Measurements from ENCODE around the gene SYNPR. TPM values are rescaled to one million over a fixed set of nuclear protein-coding genes. Genes with fewer than 3 reads are reported as not detected.

SYNPR gene
- total and polyA plus RNA-seq, 8 donors, result 0.13 to 0.42 (median 0.20) TPM; not detected in 4

- no peak for DNase-seq
- Histone ChIP-seq H3K36me3 (no peaks in the 10 kb centered on the region), H3K9me3 (no peaks in the 10 kb centered on the region), H3K4me1 (no peaks in the 10 kb centered on the region), H3K27me3 (no peaks in the 10 kb centered on the region), H3K4me3 (no peak overlapping the region), H3K27ac (no peak overlapping the region)
- no peak for ATAC-seq
- TF ChIP-seq CTCF (IDR thresholded peaks at IDR 0.05), result no peak
- intact Hi-C loops (cut with DNase I), result no loop called here
These were observed 287.1 kb downstream of the SYNPR start for GRCh38 chr3:63565220-63565619.

GRCh38 chr3:63571682-63572081 is 293.6 kb downstream of the SYNPR start:
- no peaks in the 10 kb centered on the region for H3K9me3 ChIP-seq
- DNase-seq (no peak), ATAC-seq (peak; percentile 73)
- no peaks in the 10 kb centered on the region for H3K27me3 ChIP-seq
- intact Hi-C loops (cut with DNase I), result no loop called here
- H3K36me3 ChIP-seq, result no peaks in the 10 kb centered on the region
- H3K4me1 ChIP-seq, result no peaks in the 10 kb centered on the region
- H3K4me3 ChIP-seq, result no peak overlapping the region
- TF ChIP-seq CTCF (IDR thresholded peaks at IDR 0.05), result no peak
- no peak overlapping the region for H3K27ac ChIP-seq

- no peaks in the 10 kb centered on the region for H3K4me1 ChIP-seq
- no peak for TF ChIP-seq CTCF (IDR thresholded peaks at IDR 0.05)
- ATAC-seq, result peak; percentile 76
- H3K9me3 ChIP-seq, result no peaks in the 10 kb centered on the region
- peak in 2 of 4 donors; percentile 10 to 35 for DNase-seq
- intact Hi-C loops (cut with DNase I), result no loop called here
- H3K27me3 ChIP-seq, result no peaks in the 10 kb centered on the region
- no peak overlapping the region for H3K27ac ChIP-seq
- H3K36me3 ChIP-seq, result no peaks in the 10 kb centered on the region
- H3K4me3 ChIP-seq, result no peak overlapping the region
These were observed 298.7 kb downstream of the SYNPR start for GRCh38 chr3:63576846-63577245.

- no peak for TF ChIP-seq CTCF (IDR thresholded peaks at IDR 0.05)
- Histone ChIP-seq H3K36me3 (no peaks in the 10 kb centered on the region), H3K4me1 (no peaks in the 10 kb centered on the region), H3K4me3 (no peak overlapping the region), H3K27ac (no peak overlapping the region), H3K9me3 (no peaks in the 10 kb centered on the region), H3K27me3 (no peaks in the 10 kb centered on the region)
- DNase-seq, result no peak
- ATAC-seq, result no peak
- intact Hi-C loops (cut with DNase I), result no loop called here
These were observed 300.8 kb downstream of the SYNPR start for GRCh38 chr3:63578858-63579257.

GRCh38 chr3:63580151-63580550 is 302.0 kb downstream of the SYNPR start:
- DNase-seq (no peak), ATAC-seq (no peak)
- intact Hi-C loops (cut with DNase I), result no loop called here
- H3K36me3 ChIP-seq, result no peaks in the 10 kb centered on the region
- no peak overlapping the region for H3K4me3 ChIP-seq
- no peaks in the 10 kb centered on the region for H3K9me3 ChIP-seq
- no peaks in the 10 kb centered on the region for H3K27me3 ChIP-seq
- H3K27ac ChIP-seq, result no peak overlapping the region
- H3K4me1 ChIP-seq, result no peaks in the 10 kb centered on the region
- TF ChIP-seq CTCF (IDR thresholded peaks at IDR 0.05), result no peak

Measured in left lung (tissue), 10 donors.